Measurements from ENCODE around the gene TCERG1L. TPM values are rescaled to one million over a fixed set of nuclear protein-coding genes. Genes with fewer than 3 reads are reported as not detected.

The TCERG1L gene
- total RNA-seq, 2 donors from 2014 or later: 1.6 to 4.5 TPM

DNA sequence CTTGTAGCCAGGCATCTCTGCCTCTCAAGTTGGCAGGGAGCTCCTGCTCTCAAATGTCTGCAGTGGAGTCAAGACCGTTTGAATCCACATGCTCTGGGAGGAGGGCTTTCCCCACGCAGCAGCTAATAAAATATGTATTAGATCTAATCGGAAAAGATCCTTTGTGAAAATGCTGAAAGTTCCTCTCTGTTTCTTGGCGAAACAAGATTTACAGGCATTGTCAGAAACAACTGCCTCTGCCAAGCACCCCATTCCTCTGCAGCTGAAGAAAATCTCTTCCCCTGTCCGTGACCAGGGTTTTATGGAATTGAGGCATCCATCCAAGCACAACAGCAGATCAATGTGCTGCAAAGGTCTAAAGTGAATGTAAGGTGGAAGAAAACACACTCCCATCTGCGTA is 165.8 kb downstream of the TCERG1L start:
- no peak overlapping the region for H3K27ac ChIP-seq (ENCODE audit: low read depth, low read length)
- DNase-seq: no peak
- H3K27me3 ChIP-seq (ENCODE audit: control insufficient read depth, insufficient read depth, low read length, poor library complexity, severe bottlenecking): no peaks in the 10 kb centered on the region
- no peak overlapping the region for H3K9ac ChIP-seq (ENCODE audit: extremely low read depth, low read length, poor library complexity, severe bottlenecking)
- Mint-ChIP-seq H3K4me3 (no peak overlapping the region), H3K27ac (no peak overlapping the region), H3K27me3 (ENCODE audit: insufficient read depth) (no peaks in the 10 kb centered on the region), H3K36me3 (ENCODE audit: low read depth) (peaks cover 4% of the 10 kb centered on the region), H3K4me1 (peaks cover 2% of the 10 kb centered on the region), H3K9me3 (no peaks in the 10 kb centered on the region)
- WGBS, 2 experiments (ENCODE audit: insufficient coverage in 1 of 2, insufficient read length in 1 of 2): 86 to 91% methylated on average over 5 to 6 of the region's 6 CpGs
- no peak for TF ChIP-seq CTCF (conservative IDR thresholded peaks at IDR 0.05)
- H3K36me3 ChIP-seq (ENCODE audit: control insufficient read depth, insufficient read depth, low read length): no peaks in the 10 kb centered on the region
- no peaks in the 10 kb centered on the region for H3K4me1 ChIP-seq (ENCODE audit: control insufficient read depth, insufficient read depth, low read length)
- H3K9me3 ChIP-seq (ENCODE audit: control insufficient read depth, low read length): no peaks in the 10 kb centered on the region
- H3K4me3 ChIP-seq (ENCODE audit: low read length): no peak overlapping the region

DNA sequence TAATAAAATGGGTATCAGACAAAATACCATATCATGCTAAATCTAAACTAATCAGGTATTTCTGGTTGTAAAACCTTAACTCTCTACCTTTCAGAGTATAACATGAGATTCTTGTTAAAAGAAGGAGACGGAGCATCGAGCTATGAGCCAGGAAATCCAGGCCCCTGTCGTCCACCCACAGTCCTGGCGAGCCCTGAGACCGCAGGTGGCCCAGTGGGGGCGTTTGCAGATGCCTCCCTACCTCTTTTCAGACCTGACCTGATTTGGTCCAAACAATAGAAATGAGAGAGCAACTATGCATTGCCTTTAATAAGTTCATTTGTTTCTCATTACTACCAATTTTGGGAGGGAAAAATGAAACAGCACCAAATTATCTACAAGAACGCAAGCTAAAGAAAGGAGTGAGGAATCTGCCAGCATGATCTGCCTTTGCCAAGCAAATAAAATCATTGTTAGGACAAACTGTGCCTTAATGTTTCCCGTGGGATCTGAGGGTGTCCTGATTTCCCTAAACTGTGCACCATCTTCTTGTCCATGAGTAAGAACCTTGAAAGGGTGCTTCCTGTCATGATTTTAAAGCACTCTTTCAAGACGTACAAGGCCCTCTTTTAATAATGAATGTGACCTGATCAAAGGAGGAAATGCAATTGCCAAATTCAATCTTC is 166.7 kb downstream of the TCERG1L start:
- H3K9me3 Mint-ChIP-seq: no peaks in the 10 kb centered on the region
- no peak for DNase-seq
- WGBS, 2 experiments (ENCODE audit: insufficient coverage in 1 of 2, insufficient read length in 1 of 2): 77 to 81% methylated on average over 8 to 9 of the region's 9 CpGs

DNA sequence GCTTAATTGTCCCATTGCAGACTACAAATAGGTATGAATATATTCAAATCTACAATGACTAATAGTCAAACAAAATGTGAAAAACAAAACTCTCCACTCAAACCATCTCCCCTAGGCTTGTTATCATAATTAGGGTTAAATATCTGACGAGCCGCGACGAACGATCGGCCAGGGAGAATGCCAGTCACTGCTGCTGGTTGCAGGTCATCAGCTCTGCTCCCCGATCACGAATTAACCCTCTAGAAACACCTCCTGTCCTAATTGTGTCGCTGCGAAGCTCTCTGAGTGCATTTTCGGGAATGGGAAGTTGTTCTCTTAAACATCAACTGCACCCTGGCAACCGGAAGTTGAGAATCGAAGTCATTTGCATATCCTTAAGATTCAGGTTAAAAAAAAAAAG is 167.3 kb downstream of the TCERG1L start:
- no peaks in the 10 kb centered on the region for H3K36me3 ChIP-seq (ENCODE audit: control insufficient read depth, insufficient read depth, low read length)
- H3K27me3 Mint-ChIP-seq (ENCODE audit: insufficient read depth): no peaks in the 10 kb centered on the region
- 86 to 92% methylated on average over 9 to 13 of the region's 13 CpGs for WGBS, 2 experiments (ENCODE audit: insufficient coverage in 1 of 2, insufficient read length in 1 of 2)
- TF ChIP-seq CTCF (conservative IDR thresholded peaks at IDR 0.05): no peak
- no peaks in the 10 kb centered on the region for H3K9me3 ChIP-seq (ENCODE audit: control insufficient read depth, low read length)
- H3K27ac Mint-ChIP-seq: no peak overlapping the region
- no peak overlapping the region for H3K27ac ChIP-seq (ENCODE audit: low read depth, low read length)
- no peak overlapping the region for H3K9ac ChIP-seq (ENCODE audit: extremely low read depth, low read length, poor library complexity, severe bottlenecking)
- no peaks in the 10 kb centered on the region for H3K9me3 Mint-ChIP-seq
- peaks cover 2% of the 10 kb centered on the region for H3K4me1 Mint-ChIP-seq
- DNase-seq: no peak
- no peak overlapping the region for H3K4me3 Mint-ChIP-seq
- H3K36me3 Mint-ChIP-seq (ENCODE audit: low read depth): peaks cover 4% of the 10 kb centered on the region
- no peaks in the 10 kb centered on the region for H3K27me3 ChIP-seq (ENCODE audit: control insufficient read depth, insufficient read depth, low read length, poor library complexity, severe bottlenecking)
- no peaks in the 10 kb centered on the region for H3K4me1 ChIP-seq (ENCODE audit: control insufficient read depth, insufficient read depth, low read length)
- no peak overlapping the region for H3K4me3 ChIP-seq (ENCODE audit: low read length)

More for the DNA sequence above, 166.7 kb downstream of the TCERG1L start:
- Histone ChIP-seq H3K36me3 (ENCODE audit: control insufficient read depth, insufficient read depth, low read length) (no peaks in the 10 kb centered on the region), H3K9ac (ENCODE audit: extremely low read depth, low read length, poor library complexity, severe bottlenecking) (no peak overlapping the region), H3K4me1 (ENCODE audit: control insufficient read depth, insufficient read depth, low read length) (no peaks in the 10 kb centered on the region), H3K4me3 (ENCODE audit: low read length) (no peak overlapping the region), H3K27me3 (ENCODE audit: control insufficient read depth, insufficient read depth, low read length, poor library complexity, severe bottlenecking) (no peaks in the 10 kb centered on the region), H3K27ac (ENCODE audit: low read depth, low read length) (no peak overlapping the region), H3K9me3 (ENCODE audit: control insufficient read depth, low read length) (no peaks in the 10 kb centered on the region)
- no peak for TF ChIP-seq CTCF (conservative IDR thresholded peaks at IDR 0.05)
- no peaks in the 10 kb centered on the region for H3K27me3 Mint-ChIP-seq (ENCODE audit: insufficient read depth)
- H3K4me3 Mint-ChIP-seq: no peak overlapping the region
- H3K27ac Mint-ChIP-seq: no peak overlapping the region
- H3K4me1 Mint-ChIP-seq: peaks cover 2% of the 10 kb centered on the region
- peaks cover 4% of the 10 kb centered on the region for H3K36me3 Mint-ChIP-seq (ENCODE audit: low read depth)

Measured in endodermal cell (in vitro differentiated cells).